Ovary (tissue), 9 donors: ENCODE results near the gene XYLT2. TPM values are rescaled to one million over a fixed set of nuclear protein-coding genes. Genes with fewer than 3 reads are reported as not detected.

Source experiments
- DNase-seq, 5 donors: peaks; one replicate each; pipeline ENCODE4 v3.0.0-alpha.2; 2019 to 2020
- H3K27ac ChIP-seq, 2 donors: fragments of 200-600 bp; one replicate each; pipeline versions ENCODE4 v1.5.1 to v1.8.0; 2019 to 2022
- H3K27me3 ChIP-seq: fragments of 200-600 bp; one replicate; pipeline ENCODE4 v1.8.0; 2022
- H3K36me3 ChIP-seq: fragments of 200-600 bp; sonication (generic); one replicate; pipeline ENCODE4 v1.5.1; 2019
- H3K4me1 ChIP-seq: one replicate; pipeline ENCODE4 v1.8.1; 2013; ENCODE audit warnings: mild to moderate bottlenecking, moderate library complexity; ENCODE audit not compliant: insufficient read depth
- H3K4me3 ChIP-seq: fragments of 200-600 bp; sonication (generic); one replicate; pipeline ENCODE4 v1.5.1; 2017
- H3K9me3 ChIP-seq, 2 donors: fragments of 200-600 bp in 1 of 2; sonication (generic) in 1 of 2; one replicate each; pipeline versions ENCODE4 v1.5.1 to v1.8.1; 2013 to 2019; ENCODE audit warnings: mild to moderate bottlenecking in 1 of 2, moderate library complexity in 1 of 2
- EP300 ChIP-seq: sonication (generic); formaldehyde crosslinking; IDR thresholded peaks from one replicate; pipeline ENCODE4 v1.6.1; 2017; ENCODE audit warnings: antibody characterized with exemption
- POLR2A ChIP-seq: fragments of 450-650 bp; IDR thresholded peaks from one replicate; pipeline ENCODE4 v1.6.1; 2017; ENCODE audit warnings: antibody characterized with exemption, mild to moderate bottlenecking, moderate library complexity
- WGBS, 3 donors: extraction: QIAGEN DNeasy Blood & Tissue Kit in 1 of 3; methylation state at CpG; one replicate each; pipeline versions ENCODE4 v1.1.5 to v1.1.7; 2013 to 2017; 5-methylcytosine and 5-hydroxymethylcytosine counted together
- intact Hi-C, 4 donors: fragments of 100-400 bp; cut with DNase I; formaldehyde crosslinking; loops; one replicate each; pipeline versions ENCODE4 v1.11.0 to v1.15.1; 2022 to 2023
- polyA plus RNA-seq, 2 donors: library from polyadenylated mRNA; stranded (reverse); fragments of 200-250 nt in 1 of 2; fragments of 350-450 nt in 1 of 2; fragmentation: Illumina TruSeq in 1 of 2; extraction: RNeasy Lipid Tissue Mini Kit (QIAGEN cat#74804) in 1 of 2; gene quantifications; one replicate each; pipeline ENCODE4 v1.2.3, GENCODE V29; 2013 to 2014
- total RNA-seq, 7 donors: library from RNA; depleted of rRNA in 2 of 7; stranded (reverse); fragments of >200 nt in 2 of 7; fragmentation: NEBNext Ultra II Directional in 3 of 7; extraction: Animal tissue kit (Norgen Biotek cat#: 25700) in 3 of 7; gene quantifications; one replicate each; pipeline versions ENCODE4 v1.1.0 to v1.2.4, GENCODE V29; 2016 to 2023
- TF ChIP-seq, protein P1 (sequence below), 3 donors: fragments of 450-650 bp in 2 of 3; fragments of 200-600 bp in 1 of 3; IDR thresholded peaks; one replicate each; pipeline versions ENCODE4 v1.5.1 to v1.8.0; 2016 to 2022; ENCODE audit warnings: antibody characterized with exemption in 3 of 3, mild to moderate bottlenecking in 1 of 3
- donor health status: DM: no; HTN: no; CAD: no; lungs with moderate emphysema.
- donor health status: DM: no; HTN: no; CAD: no.
- donor health status: Bipolar disorder and iron deficiency.
- donor health status: DM: yes; HTN: yes; CAD: no.
- donor health status: DM: no; HTN: no; CAD: no.
- donor health status: DM: yes; HTN: yes; CAD: no.

Gene XYLT2
- total and polyA plus RNA-seq, 9 donors = 5.2 to 34.1 (median 27.4) TPM

DNA sequence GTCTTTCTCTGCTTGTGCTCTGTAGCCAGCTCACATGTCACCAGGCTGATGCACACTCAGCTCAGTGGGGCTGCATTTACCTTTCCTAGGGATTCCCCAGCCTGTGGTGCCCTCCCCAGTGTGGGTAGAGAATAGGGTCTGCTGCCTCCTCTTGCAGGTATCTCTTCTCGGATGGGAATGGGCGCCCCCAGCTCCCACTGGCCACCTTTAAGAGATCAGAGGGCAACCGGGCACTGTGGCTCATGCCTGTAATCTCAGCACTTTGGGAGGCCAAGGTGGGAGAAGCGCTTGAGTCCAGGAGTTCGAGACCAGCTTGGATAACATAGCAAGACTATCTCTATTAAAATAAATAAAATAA lies 3.3 kb downstream of the XYLT2 start:
- DNase-seq = peak in 1 of 5 donors; percentile 28
- Histone ChIP-seq H3K27ac (no peak overlapping the region), H3K4me1 (peaks cover 15% of the 10 kb centered on the region), H3K36me3 (no peaks in the 10 kb centered on the region), H3K4me3 (no peak overlapping the region), H3K9me3 (no peaks in the 10 kb centered on the region), H3K27me3 (no peaks in the 10 kb centered on the region)
- TF ChIP-seq POLR2A (no peak), EP300 (no peak)
- TF ChIP-seq, protein P1, sequence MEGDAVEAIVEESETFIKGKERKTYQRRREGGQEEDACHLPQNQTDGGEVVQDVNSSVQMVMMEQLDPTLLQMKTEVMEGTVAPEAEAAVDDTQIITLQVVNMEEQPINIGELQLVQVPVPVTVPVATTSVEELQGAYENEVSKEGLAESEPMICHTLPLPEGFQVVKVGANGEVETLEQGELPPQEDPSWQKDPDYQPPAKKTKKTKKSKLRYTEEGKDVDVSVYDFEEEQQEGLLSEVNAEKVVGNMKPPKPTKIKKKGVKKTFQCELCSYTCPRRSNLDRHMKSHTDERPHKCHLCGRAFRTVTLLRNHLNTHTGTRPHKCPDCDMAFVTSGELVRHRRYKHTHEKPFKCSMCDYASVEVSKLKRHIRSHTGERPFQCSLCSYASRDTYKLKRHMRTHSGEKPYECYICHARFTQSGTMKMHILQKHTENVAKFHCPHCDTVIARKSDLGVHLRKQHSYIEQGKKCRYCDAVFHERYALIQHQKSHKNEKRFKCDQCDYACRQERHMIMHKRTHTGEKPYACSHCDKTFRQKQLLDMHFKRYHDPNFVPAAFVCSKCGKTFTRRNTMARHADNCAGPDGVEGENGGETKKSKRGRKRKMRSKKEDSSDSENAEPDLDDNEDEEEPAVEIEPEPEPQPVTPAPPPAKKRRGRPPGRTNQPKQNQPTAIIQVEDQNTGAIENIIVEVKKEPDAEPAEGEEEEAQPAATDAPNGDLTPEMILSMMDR (IDR thresholded peaks at IDR 0.05) = no peak
- 93 to 99% (median 96%) methylated on average over 5 of the region's 5 CpGs for WGBS, 3 donors
- intact Hi-C loops = no loop called here

DNA sequence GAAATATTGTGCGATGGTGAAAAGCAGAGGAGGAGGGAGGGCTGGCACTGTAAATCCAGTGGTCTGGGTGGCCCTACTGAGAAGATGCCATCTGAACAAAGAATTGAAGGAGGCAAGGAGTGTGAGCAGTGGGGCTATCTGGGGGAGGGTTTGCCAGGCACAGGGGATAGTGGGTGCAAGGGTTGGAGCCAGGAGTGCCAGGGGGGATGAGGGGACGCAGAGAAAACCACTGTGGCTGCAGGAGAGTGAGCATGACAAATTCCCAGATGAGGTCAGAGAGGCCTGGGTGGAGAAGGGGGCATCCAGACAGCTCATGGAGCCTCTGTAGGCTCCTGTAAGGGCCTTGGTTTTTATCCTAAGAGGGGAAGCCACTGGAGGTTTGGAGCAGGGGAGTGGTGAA lies 4.8 kb downstream of the XYLT2 start:
- no peak overlapping the region for H3K27ac ChIP-seq
- peak in 1 of 5 donors; percentile 10 for DNase-seq
- H3K27me3 ChIP-seq = no peaks in the 10 kb centered on the region
- no peaks in the 10 kb centered on the region for H3K9me3 ChIP-seq
- no peak for TF ChIP-seq POLR2A
- TF ChIP-seq, protein P1 (IDR thresholded peaks at IDR 0.05) = no peak
- no peak for TF ChIP-seq EP300
- WGBS, 3 donors = 93 to 97% (median 93%) methylated on average over 2 of the region's 2 CpGs
- H3K4me1 ChIP-seq = peaks cover 12% of the 10 kb centered on the region
- H3K4me3 ChIP-seq = no peak overlapping the region
- no peaks in the 10 kb centered on the region for H3K36me3 ChIP-seq
- intact Hi-C loops = no loop called here

DNA sequence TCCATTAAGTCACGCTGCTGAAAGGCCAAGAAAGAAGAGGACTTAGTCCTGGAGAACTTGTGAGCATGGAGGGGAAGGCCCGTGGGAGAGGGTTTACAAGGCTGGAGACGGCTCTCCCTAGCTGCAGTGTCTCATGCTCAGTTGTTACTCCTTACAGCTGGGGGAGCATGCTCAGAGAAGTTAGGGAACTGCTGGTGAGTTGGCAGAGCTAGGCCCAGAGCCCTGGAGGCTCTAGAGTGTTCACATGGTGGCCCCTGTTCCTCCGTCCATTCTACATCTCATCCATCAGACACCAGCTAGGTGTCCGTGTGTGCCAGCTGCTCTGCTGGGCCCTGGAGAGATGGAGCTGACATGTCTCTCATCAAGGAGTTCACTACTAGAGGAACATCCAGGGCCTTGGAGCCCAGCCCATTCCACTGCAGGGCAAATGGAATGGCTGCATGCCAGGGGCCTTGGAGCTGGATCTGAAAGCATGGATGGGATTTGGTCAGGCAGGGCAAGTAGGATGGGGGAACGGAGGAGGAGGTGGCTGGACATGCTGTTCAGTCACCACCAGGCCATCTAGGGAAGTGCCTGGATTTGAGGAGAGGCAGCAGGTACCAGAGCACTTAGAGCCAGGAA lies 6.3 kb downstream of the XYLT2 start:
- peak; percentile 42 to 78 (median 62) for DNase-seq
- no peak overlapping the region for H3K4me3 ChIP-seq

DNA sequence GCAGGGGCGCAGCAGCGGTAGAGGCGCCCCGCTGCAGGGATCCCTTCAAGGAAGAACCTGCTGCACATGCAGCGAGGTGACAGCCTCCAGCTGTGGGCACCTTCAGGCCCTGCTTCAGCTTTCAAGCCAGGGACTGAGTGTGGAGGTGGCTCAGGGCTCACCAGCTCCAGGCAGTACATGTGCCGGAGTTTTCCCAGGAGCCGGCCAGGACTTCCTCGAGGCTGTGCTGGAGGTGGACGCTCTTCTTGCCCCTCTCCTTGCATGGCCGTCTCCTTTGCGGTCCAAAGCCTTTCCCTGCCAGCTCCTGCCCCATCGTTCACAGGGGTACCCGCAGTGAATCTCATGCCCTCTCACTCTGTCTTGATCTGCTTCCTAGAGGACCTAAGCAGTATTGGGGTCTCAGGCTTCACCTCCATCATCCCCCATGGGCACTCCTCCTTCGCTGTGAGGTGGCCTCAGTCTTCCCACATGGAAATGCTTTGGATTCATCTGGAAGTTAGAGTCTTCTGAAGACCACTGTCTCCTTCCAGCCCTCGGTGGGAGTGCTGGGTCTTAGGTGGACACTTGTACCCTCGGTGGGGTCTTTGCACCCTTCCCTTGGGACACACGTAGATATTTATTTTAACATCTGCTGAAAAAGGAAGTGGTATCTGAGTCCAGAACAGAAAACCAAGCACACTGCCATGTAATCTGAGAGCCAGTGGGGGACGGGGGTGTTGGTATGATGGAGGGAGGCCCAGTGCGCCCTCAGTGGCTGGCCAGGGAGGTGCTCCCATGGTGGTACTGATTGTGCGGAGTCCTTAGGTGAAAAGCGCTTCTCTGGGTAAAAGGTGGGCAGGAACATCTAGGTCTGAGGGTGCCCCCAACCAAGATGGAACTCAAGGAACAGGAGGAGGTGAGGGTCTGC lies 7.0 kb downstream of the XYLT2 start:
- DNase-seq = peak in 1 of 5 donors; percentile 21

More for the DNA sequence above, 6.3 kb downstream of the XYLT2 start:
- Histone ChIP-seq H3K4me1 (peaks cover 12% of the 10 kb centered on the region), H3K9me3 (no peaks in the 10 kb centered on the region), H3K27ac (no peak overlapping the region), H3K27me3 (no peaks in the 10 kb centered on the region), H3K36me3 (no peaks in the 10 kb centered on the region)
- TF ChIP-seq EP300 (no peak), POLR2A (no peak)
- TF ChIP-seq, protein P1 (IDR thresholded peaks at IDR 0.05) = no peak
- intact Hi-C loops = no loop called here
- 56 to 71% (median 69%) methylated on average over 6 of the region's 6 CpGs for WGBS, 3 donors

More for the DNA sequence above, 7.0 kb downstream of the XYLT2 start:
- WGBS, 3 donors = 88 to 92% (median 91%) methylated on average over 21 of the region's 21 CpGs
- Histone ChIP-seq H3K4me1 (peaks cover 8% of the 10 kb centered on the region), H3K9me3 (no peaks in the 10 kb centered on the region), H3K27ac (no peak overlapping the region), H3K27me3 (no peaks in the 10 kb centered on the region), H3K36me3 (no peaks in the 10 kb centered on the region), H3K4me3 (no peak overlapping the region)
- TF ChIP-seq POLR2A (no peak), EP300 (no peak)
- TF ChIP-seq, protein P1 (IDR thresholded peaks at IDR 0.05) = no peak
- intact Hi-C loops = no loop called here
